HepG2 (cell line): ENCODE measurements around the gene NACAD. TPM values are rescaled to one million over a fixed set of nuclear protein-coding genes. Genes with fewer than 3 reads are reported as not detected.

Experiments
- ATAC-seq: fragments of 200-7000 bp; cut with Tn5 transposase; 3 replicates; pipeline ENCODE4 v1.9.1; 2020; ENCODE audit warnings: mild to moderate bottlenecking, moderate library complexity
- BruUV-seq: library from RNA; stranded (reverse); fragments of 400-500 nt; replicated peaks from 2 replicates; lab custom pipeline; 2021; lab: Mats Ljungman, UMichigan
- CTCF ChIA-PET: fragments of 300-600 bp; formaldehyde crosslinking; extraction: SDS; loops from one replicate; lab custom pipeline; 2021; ENCODE audit warnings: low total read pairs, inconsistent platforms, low intra/inter-chr PET ratio; lab: Yijun Ruan, JAX
- POLR2A ChIA-PET: fragments of 350-600 bp; sonication (Branson Sonifier 250); formaldehyde crosslinking; loops from one replicate; lab custom pipeline; 2020; ENCODE audit warnings: antibody characterized with exemption, inconsistent platforms; lab: Yijun Ruan, JAX
- DNase-seq: peaks from one replicate; pipeline ENCODE4 v3.0.0-alpha.2; 2015; ENCODE audit warnings: low spot score
- FAIRE-seq: peaks from 3 replicates; lab custom pipeline; 2011; peaks lifted over from hg19 to GRCh38; lab: Jason Lieb, UNC
- H2AFZ ChIP-seq: one replicate; pipeline ENCODE4 v1.6.1; 2011; ENCODE audit warnings: low read length, inconsistent platforms
- H3K27ac ChIP-seq: fragments of 300-600 bp; 3 replicates; pipeline ENCODE4 v1.8.0; 2011; ENCODE audit warnings: mixed run types, mild to moderate bottlenecking, mixed read lengths, low read length, inconsistent platforms; ENCODE audit not compliant: insufficient read depth; ENCODE audit errors: extremely low read length
- H3K27me3 ChIP-seq, 2 experiments: fragments of 200-600 bp in 1 of 2; 2 replicates in 1 of 2; 3 replicates in 1 of 2; pipeline versions ENCODE4 v1.6.0 to v1.8.0; 2011; ENCODE audit warnings: low read length in 2 of 2, mild to moderate bottlenecking in 2 of 2, moderate library complexity in 2 of 2, inconsistent platforms in 1 of 2; ENCODE audit not compliant: insufficient read depth in 2 of 2, control insufficient read depth in 1 of 2
- H3K36me3 ChIP-seq, 2 experiments: fragments of 200-600 bp in 1 of 2; replicated peaks in 1 of 2; 2 replicates in 1 of 2; 3 replicates in 1 of 2; pipeline versions ENCODE4 v1.5.1 to v1.8.0; 2011; ENCODE audit warnings: low read length in 2 of 2, inconsistent platforms in 1 of 2; ENCODE audit not compliant: insufficient read depth in 2 of 2, control insufficient read depth in 1 of 2
- H3K4me1 ChIP-seq: 2 replicates; pipeline ENCODE4 v1.5.1; 2012; ENCODE audit warnings: low read length, inconsistent platforms; ENCODE audit not compliant: insufficient read depth
- H3K4me2 ChIP-seq: 2 replicates; pipeline ENCODE4 v1.6.0; 2011; ENCODE audit warnings: low read depth, low read length, inconsistent platforms
- H3K4me3 ChIP-seq, 3 experiments: fragments of 200-600 bp in 1 of 3; sonication (generic), shearing (Covaris generic) in 1 of 3; replicated peaks in 1 of 3; 2 replicates each; pipeline ENCODE4 v1.5.1; 2011 to 2016; ENCODE audit warnings: low read length in 3 of 3, inconsistent platforms in 2 of 3, low read depth in 2 of 3, mild to moderate bottlenecking in 2 of 3, control low read depth in 1 of 3, mixed read lengths in 1 of 3; ENCODE audit not compliant: insufficient read depth in 1 of 3
- H3K79me2 ChIP-seq: one replicate; pipeline ENCODE4 v1.6.1; 2011; ENCODE audit warnings: low read length, inconsistent platforms; ENCODE audit not compliant: insufficient read depth
- H3K9ac ChIP-seq: 2 replicates; pipeline ENCODE4 v1.6.0; 2011; ENCODE audit warnings: mild to moderate bottlenecking, low read depth, low read length, inconsistent platforms; ENCODE audit not compliant: insufficient read depth
- H3K9me3 ChIP-seq: 2 replicates; pipeline ENCODE4 v1.5.1; 2012; ENCODE audit warnings: mild to moderate bottlenecking, low read length
- H4K20me1 ChIP-seq: 2 replicates; pipeline ENCODE4 v1.6.0; 2011; ENCODE audit warnings: inconsistent platforms, mild to moderate bottlenecking, low read length, moderate library complexity; ENCODE audit not compliant: insufficient read depth
- ATAD3A ChIP-seq: sonication (generic); formaldehyde crosslinking; IDR thresholded peaks from 2 replicates; pipeline ENCODE4 v1.4.0; 2020; ENCODE audit warnings: missing genetic modification reagents
- GPN1 ChIP-seq: sonication (generic); formaldehyde crosslinking; IDR thresholded peaks from 2 replicates; pipeline ENCODE4 v1.5.1; 2020; ENCODE audit warnings: missing genetic modification reagents, borderline replicate concordance
- JUN ChIP-seq: sonication (generic); formaldehyde crosslinking; IDR thresholded peaks from 2 replicates; pipeline ENCODE4 v1.4.0; 2020; ENCODE audit warnings: mild to moderate bottlenecking, missing genetic modification reagents
- MATR3 ChIP-seq: sonication (generic); formaldehyde crosslinking; IDR thresholded peaks from 2 replicates; pipeline ENCODE4 v1.4.0; 2020; ENCODE audit warnings: missing genetic modification reagents
- MLXIP ChIP-seq: sonication (generic); formaldehyde crosslinking; IDR thresholded peaks from 2 replicates; pipeline ENCODE4 v1.9.0; 2021; ENCODE audit warnings: missing genetic modification reagents, borderline replicate concordance
- POLR2A ChIP-seq, 2 experiments: IDR thresholded peaks; 2 replicates each; pipeline ENCODE4 v1.6.1; 2011; ENCODE audit warnings: low read depth in 2 of 2, low read length in 2 of 2, mild to moderate bottlenecking in 1 of 2, moderate library complexity in 1 of 2; ENCODE audit not compliant: insufficient read depth in 1 of 2
- RELA ChIP-seq: sonication (generic); formaldehyde crosslinking; IDR thresholded peaks from 2 replicates; pipeline ENCODE4 v1.4.0; 2020; ENCODE audit warnings: missing genetic modification reagents
- SMARCE1 ChIP-seq: fragments of 450-650 bp; IDR thresholded peaks from 2 replicates; pipeline ENCODE4 v1.6.1; 2017; ENCODE audit warnings: borderline replicate concordance
- TOE1 ChIP-seq: sonication (generic); formaldehyde crosslinking; IDR thresholded peaks from 2 replicates; pipeline ENCODE4 v1.4.0; 2020; ENCODE audit warnings: mild to moderate bottlenecking, missing genetic modification reagents
- WIZ ChIP-seq: sonication (generic); formaldehyde crosslinking; IDR thresholded peaks from 2 replicates; pipeline ENCODE4 v1.5.1; 2020; ENCODE audit warnings: mild to moderate bottlenecking, missing genetic modification reagents
- ZFP41 ChIP-seq: sonication (generic); formaldehyde crosslinking; IDR thresholded peaks from 2 replicates; pipeline ENCODE4 v1.4.0; 2020; ENCODE audit warnings: mild to moderate bottlenecking, missing genetic modification reagents, borderline replicate concordance
- ZMAT5 ChIP-seq: sonication (generic); formaldehyde crosslinking; IDR thresholded peaks from 2 replicates; pipeline ENCODE4 v1.5.0; 2020; ENCODE audit warnings: mild to moderate bottlenecking, low read depth, missing genetic modification reagents, borderline replicate concordance
- ZNF20 ChIP-seq: sonication (generic); formaldehyde crosslinking; IDR thresholded peaks from 2 replicates; pipeline ENCODE4 v1.4.0; 2020; ENCODE audit warnings: mild to moderate bottlenecking, moderate library complexity, missing genetic modification reagents
- ZNF720 ChIP-seq: sonication (generic); formaldehyde crosslinking; IDR thresholded peaks from 2 replicates; pipeline ENCODE4 v1.4.0; 2020; ENCODE audit warnings: missing genetic modification reagents
- ZNF749 ChIP-seq: sonication (generic); formaldehyde crosslinking; IDR thresholded peaks from 2 replicates; pipeline ENCODE4 v1.8.0; 2022; ENCODE audit warnings: mild to moderate bottlenecking, missing genetic modification reagents, moderate library complexity, borderline replicate concordance
- ZNF788 ChIP-seq: sonication (generic); formaldehyde crosslinking; IDR thresholded peaks from 2 replicates; pipeline ENCODE4 v1.5.0; 2020; ENCODE audit warnings: mild to moderate bottlenecking, missing genetic modification reagents, borderline replicate concordance
- ZNF83 ChIP-seq: sonication (generic); formaldehyde crosslinking; IDR thresholded peaks from 2 replicates; pipeline ENCODE4 v1.4.0; 2020; ENCODE audit warnings: missing genetic modification reagents, mild to moderate bottlenecking, borderline replicate concordance
- WGBS: methylation state at CpG from one replicate; pipeline ENCODE4 v1.1.6; 2017; ENCODE audit warnings: low lambda C conversion rate; 5-methylcytosine and 5-hydroxymethylcytosine counted together
- in situ Hi-C: cut with HindIII; loops from 2 replicates; pipeline ENCODE4 v1.10.0; 2017; ENCODE audit warnings: low pct_unique_long_range_greater_than_20kb; ENCODE audit not compliant: extremely low pct_ligation_motif_present
- intact Hi-C: fragments of 100-400 bp; cut with micrococcal nuclease; formaldehyde crosslinking; loops from one replicate; pipeline ENCODE4 v1.10.0; 2022; ENCODE audit not compliant: unreplicated experiment
- polyA plus RNA-seq, 8 experiments: library from polyadenylated mRNA; depleted of rRNA in 3 of 8; stranded (reverse) in 7 of 8; unstranded in 1 of 8; fragments of >200 nt; fragmentation: Illumina TruSeq in 4 of 8; extraction: Trizol in 4 of 8; gene quantifications; 2 replicates each; pipeline versions ENCODE4 v1.2.1 to v1.2.3, GENCODE V29; 2011 to 2016; ENCODE audit warnings: low read depth in 4 of 8, missing spikeins in 1 of 8, mixed read lengths in 1 of 8; ENCODE audit not compliant: insufficient read depth in 1 of 8
- total RNA-seq, 5 experiments: library from RNA; depleted of rRNA; stranded (reverse); fragments of >200 nt; fragmentation: Illumina TruSeq; extraction: Trizol; gene quantifications; 2 replicates each; pipeline ENCODE4 v1.2.3, GENCODE V29; 2016; ENCODE audit warnings: low read depth in 1 of 5

Gene NACAD
- total and polyA plus RNA-seq, 2 of the 13 experiments (the other 11 are each of a cell fraction or from before 2014, with no cell fraction given): 0.04 TPM; not detected in 1

GRCh38 chr7:45082031-45082830 is 6.5 kb downstream of the NACAD start:
- ATAC-seq (no peak; the same call in 1 of the 3 replicates), FAIRE-seq (no peak), DNase-seq (no peak)
- intact Hi-C loops (no loop called here), in situ Hi-C loops (no loop called here)
- Histone ChIP-seq H3K4me1 (no peaks in the 10 kb centered on the region), H3K9me3 (no peaks in the 10 kb centered on the region), H3K4me2 (no peak overlapping the region), H4K20me1 (no peaks in the 10 kb centered on the region), H3K27ac (no peak overlapping the region), H2AFZ (no peak overlapping the region), H3K9ac (no peak overlapping the region), H3K4me3 (no peak overlapping the region), H3K36me3 (no peaks in the 10 kb centered on the region), H3K79me2 (no peaks in the 10 kb centered on the region), H3K27me3 (peaks cover 9 to 33% of the 10 kb centered on the region in 2 experiments)
- POLR2A ChIA-PET: no interaction called here
- CTCF ChIA-PET: no interaction called here
- BruUV-seq: no TSS peak
- TF ChIP-seq SMARCE1 (no peak), RELA (CRISPR knock-in tag) (no peak), MATR3 (CRISPR knock-in tag) (no peak), JUN (no peak), MLXIP (no peak), ZFP41 (CRISPR knock-in tag) (no peak), WIZ (CRISPR knock-in tag) (no peak), POLR2A (IDR thresholded peaks at IDR 0.05; ENCODE audit: insufficient read depth in 1 of 2, low read depth in 2 of 2, low read length in 2 of 2) (no peak), ZNF749 (CRISPR knock-in tag) (no peak), TOE1 (no peak), ZNF83 (CRISPR knock-in tag) (no peak), ZNF20 (no peak), ZMAT5 (CRISPR knock-in tag) (no peak), ATAD3A (CRISPR knock-in tag) (no peak), ZNF720 (CRISPR knock-in tag) (no peak), ZNF788 (no peak), GPN1 (no peak)
- WGBS: 59% methylated on average over 5 of the region's 18 CpGs
